IPS-NIHi11 (cell line): Measurements from ENCODE around the gene C20orf204.
A peak's percentile ranks its signal among the peaks of the same experiment; 100 is the strongest.

Experiments
- DNase-seq: peaks from one replicate; pipeline ENCODE4 v3.0.0; 2012; ENCODE audit warnings: mixed read lengths, low spot score

Gene C20orf204

GRCh38 chr20:64071341-64072332, 35.7 kb downstream of the C20orf204 start:
- no peak for DNase-seq

GRCh38 chr20:64072498-64073063, 36.6 kb downstream of the C20orf204 start:
- no peak for DNase-seq

GRCh38 chr20:64073476-64074183, 37.6 kb downstream of the C20orf204 start:
- no peak for DNase-seq

GRCh38 chr20:64074184-64074789, 38.3 kb downstream of the C20orf204 start:
- DNase-seq = no peak

GRCh38 chr20:64074963-64075362, 39.0 kb downstream of the C20orf204 start:
- DNase-seq = no peak

- no peak for DNase-seq
These were observed 39.6 kb downstream of the C20orf204 start for GRCh38 chr20:64075556-64075955.

- no peak for DNase-seq
These were observed 40.3 kb downstream of the C20orf204 start for GRCh38 chr20:64076061-64076997.

- no peak for DNase-seq
These were observed 41.1 kb downstream of the C20orf204 start for GRCh38 chr20:64077094-64077493.

GRCh38 chr20:64077541-64077875, 41.5 kb downstream of the C20orf204 start:
- no peak for DNase-seq

- DNase-seq = no peak
These were observed 42.0 kb downstream of the C20orf204 start for GRCh38 chr20:64077876-64078551.

- no peak for DNase-seq
These were observed 42.9 kb downstream of the C20orf204 start for GRCh38 chr20:64078934-64079272.

GRCh38 chr20:64079273-64080012, 43.5 kb downstream of the C20orf204 start, which contains the start of gene RGS19:
Gene RGS19, minus strand, starts transcription at chr20:64079518. Its CDS starts 2,632 bp downstream, at chr20:64076886.
- DNase-seq = peak; percentile 90

GRCh38 chr20:64080013-64080812, 44.2 kb downstream of the C20orf204 start, which contains the start of gene OPRL1:
Gene OPRL1, plus strand, starts transcription at chr20:64080082. Its CDS starts 12,639 bp downstream, at chr20:64092721.
- no peak for DNase-seq

- no peak for DNase-seq
These were observed 45.0 kb downstream of the C20orf204 start for GRCh38 chr20:64080813-64081623.

GRCh38 chr20:64081624-64081964, 45.6 kb downstream of the C20orf204 start:
- DNase-seq = no peak

GRCh38 chr20:64082126-64082731, 46.2 kb downstream of the C20orf204 start:
- no peak for DNase-seq

- no peak for DNase-seq
These were observed 46.9 kb downstream of the C20orf204 start for GRCh38 chr20:64082820-64083377.
